B cell (primary cell): ENCODE data around the gene ADAMTSL1.

Experiments
- EZH2 ChIP-seq: IDR thresholded peaks from 2 replicates; pipeline ENCODE4 v1.6.1; 2012; ENCODE audit warnings: borderline replicate concordance, low read depth, mild to moderate bottlenecking, moderate library complexity, low read length; ENCODE audit not compliant: insufficient read depth, poor library complexity, severe bottlenecking
- TF ChIP-seq, protein P1 (sequence below): fragments of 200-600 bp; IDR thresholded peaks from one replicate; pipeline ENCODE4 v1.8.0; 2022; ENCODE audit warnings: antibody characterized with exemption, mild to moderate bottlenecking

DNA sequence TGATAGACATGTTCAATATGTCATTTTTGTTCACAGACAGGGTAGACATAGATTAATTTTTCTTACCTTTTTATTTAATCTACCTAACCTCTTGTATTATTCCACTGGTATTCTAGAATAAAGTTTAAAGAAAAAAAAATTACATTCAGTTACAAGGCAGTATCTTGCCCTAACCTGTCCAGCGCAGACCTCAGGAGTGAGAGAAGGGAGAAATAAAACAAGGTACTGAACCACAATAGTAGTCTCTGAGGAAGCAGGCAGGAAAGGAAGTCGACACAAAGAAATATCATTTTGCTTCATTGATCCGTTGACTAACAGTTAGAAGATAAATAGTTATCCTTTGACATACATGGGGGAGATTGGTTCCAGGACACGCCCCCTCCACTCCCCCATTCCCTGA lies 12.5 kb upstream of the ADAMTSL1 start:
- TF ChIP-seq, protein P1, sequence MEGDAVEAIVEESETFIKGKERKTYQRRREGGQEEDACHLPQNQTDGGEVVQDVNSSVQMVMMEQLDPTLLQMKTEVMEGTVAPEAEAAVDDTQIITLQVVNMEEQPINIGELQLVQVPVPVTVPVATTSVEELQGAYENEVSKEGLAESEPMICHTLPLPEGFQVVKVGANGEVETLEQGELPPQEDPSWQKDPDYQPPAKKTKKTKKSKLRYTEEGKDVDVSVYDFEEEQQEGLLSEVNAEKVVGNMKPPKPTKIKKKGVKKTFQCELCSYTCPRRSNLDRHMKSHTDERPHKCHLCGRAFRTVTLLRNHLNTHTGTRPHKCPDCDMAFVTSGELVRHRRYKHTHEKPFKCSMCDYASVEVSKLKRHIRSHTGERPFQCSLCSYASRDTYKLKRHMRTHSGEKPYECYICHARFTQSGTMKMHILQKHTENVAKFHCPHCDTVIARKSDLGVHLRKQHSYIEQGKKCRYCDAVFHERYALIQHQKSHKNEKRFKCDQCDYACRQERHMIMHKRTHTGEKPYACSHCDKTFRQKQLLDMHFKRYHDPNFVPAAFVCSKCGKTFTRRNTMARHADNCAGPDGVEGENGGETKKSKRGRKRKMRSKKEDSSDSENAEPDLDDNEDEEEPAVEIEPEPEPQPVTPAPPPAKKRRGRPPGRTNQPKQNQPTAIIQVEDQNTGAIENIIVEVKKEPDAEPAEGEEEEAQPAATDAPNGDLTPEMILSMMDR, result no peak
- TF ChIP-seq EZH2, result no peak
